Bronchial epithelial cell (primary cell): ENCODE results near the gene TDP1. TPM values are rescaled to one million over a fixed set of nuclear protein-coding genes. Genes with fewer than 3 reads are reported as not detected.
"Not testable (repeated sequence)": the region's sequence is repeated elsewhere in the genome, so short reads cannot be mapped to it uniquely, and the experiment has no call there.

Experiments
- DNase-seq: peaks from one replicate; pipeline ENCODE4 v3.0.0-alpha.2; 2010; ENCODE audit warnings: low read depth
- FAIRE-seq: peaks from 2 replicates; lab custom pipeline; 2011; peaks lifted over from hg19 to GRCh38; lab: Jason Lieb, UNC
- H3K27me3 ChIP-seq: 2 replicates; pipeline ENCODE4 v1.5.1; 2011; ENCODE audit warnings: low read length; ENCODE audit not compliant: control insufficient read depth, insufficient read depth
- H3K36me3 ChIP-seq: 2 replicates; pipeline ENCODE4 v1.5.1; 2011; ENCODE audit warnings: low read length; ENCODE audit not compliant: control insufficient read depth, insufficient read depth
- H3K4me3 ChIP-seq: 2 replicates; pipeline ENCODE4 v1.5.1; 2011; ENCODE audit warnings: mild to moderate bottlenecking, low read depth, low read length, control low read depth
- CTCF ChIP-seq: IDR thresholded peaks from 2 replicates; pipeline ENCODE4 v1.5.1; 2011; ENCODE audit warnings: mild to moderate bottlenecking, moderate library complexity, low read length, control low read depth, inconsistent platforms; ENCODE audit not compliant: insufficient read depth, severe bottlenecking
- total RNA-seq: library from RNA; depleted of rRNA; stranded (reverse); fragments of >200 nt; gene quantifications from 2 replicates; pipeline ENCODE4 v1.2.1, GENCODE V29; 2014

TDP1 gene
- total RNA-seq, 1 donor from 2014 or later, result 13.2 TPM

- DNase-seq, result no peak
- FAIRE-seq, result no peak
- H3K4me3 ChIP-seq, result no peak overlapping the region
- no peak for TF ChIP-seq CTCF
- no peaks in the 10 kb centered on the region for H3K27me3 ChIP-seq
- peaks cover 11% of the 10 kb centered on the region for H3K36me3 ChIP-seq
These were observed 69.2 kb downstream of the TDP1 start for GRCh38 chr14:90024910-90025309.

GRCh38 chr14:90026608-90027007 is 70.9 kb downstream of the TDP1 start:
- not testable (repeated sequence) for FAIRE-seq, H3K27me3 ChIP-seq, H3K4me3 ChIP-seq, DNase-seq
- H3K36me3 ChIP-seq, result peaks cover 13% of the 10 kb centered on the region

DNA sequence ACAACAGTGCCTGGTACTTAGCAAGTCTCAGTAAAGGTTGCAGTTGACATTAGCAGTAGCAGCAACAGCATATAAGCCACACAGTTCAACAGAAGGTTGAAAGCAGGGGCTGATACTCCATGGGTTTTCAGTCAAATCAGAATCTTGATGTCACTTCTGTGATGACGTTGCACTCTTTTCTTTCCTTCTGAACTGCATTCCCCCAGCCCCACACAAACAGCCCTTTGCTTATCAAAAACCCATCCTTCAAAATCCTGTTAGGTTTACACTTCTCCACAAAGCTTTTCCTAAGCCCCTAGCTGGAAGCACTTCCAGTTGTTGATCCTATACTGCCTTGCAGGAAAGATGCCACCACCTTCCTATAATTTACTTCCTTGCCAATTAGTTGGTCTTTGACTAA is 72.1 kb downstream of the TDP1 start:
- no peak for FAIRE-seq
- peaks cover 11% of the 10 kb centered on the region for H3K36me3 ChIP-seq
- TF ChIP-seq CTCF, result no peak

DNA sequence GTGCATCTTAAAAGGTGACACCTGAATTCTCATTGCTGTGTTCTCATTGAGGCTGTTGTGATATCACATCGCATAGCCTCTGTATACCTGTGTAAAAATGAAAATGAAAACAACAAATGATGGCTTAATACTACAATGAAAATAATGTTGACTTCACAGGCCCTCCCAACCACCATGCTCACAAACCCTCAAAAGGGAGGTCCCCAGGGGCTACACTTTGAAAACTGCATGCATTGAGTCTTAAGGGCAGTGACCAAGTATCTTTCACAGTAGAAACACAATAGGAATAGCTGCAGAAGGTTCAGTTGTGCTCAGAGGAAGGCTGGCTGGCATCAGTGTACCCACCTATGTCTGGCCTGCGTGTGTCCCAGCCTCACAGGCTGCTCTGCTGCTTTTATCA is 78.4 kb downstream of the TDP1 start:
- TF ChIP-seq CTCF, result no peak
- FAIRE-seq (no peak), DNase-seq (no peak)
- Histone ChIP-seq H3K27me3 (no peaks in the 10 kb centered on the region), H3K36me3 (peaks cover 10% of the 10 kb centered on the region), H3K4me3 (no peak overlapping the region)

More for the DNA sequence above, 72.1 kb downstream of the TDP1 start:
- Histone ChIP-seq H3K4me3 (no peak overlapping the region), H3K27me3 (no peaks in the 10 kb centered on the region)
- no peak for DNase-seq

GRCh38 chr14:90034835-90035525 is 79.3 kb downstream of the TDP1 start:
- DNase-seq, result no peak
- Histone ChIP-seq H3K4me3 (no peak overlapping the region), H3K36me3 (peaks cover 8% of the 10 kb centered on the region), H3K27me3 (no peaks in the 10 kb centered on the region)
- no peak for FAIRE-seq
- TF ChIP-seq CTCF, result no peak

- no peak overlapping the region for H3K4me3 ChIP-seq
- FAIRE-seq, result no peak
These were observed 83.7 kb downstream of the TDP1 start for GRCh38 chr14:90039253-90040010.

More at GRCh38 chr14:90039253-90040010, 83.7 kb downstream of the TDP1 start:
- no peak for DNase-seq
- Histone ChIP-seq H3K36me3 (peaks cover 3% of the 10 kb centered on the region), H3K27me3 (no peaks in the 10 kb centered on the region)
- no peak for TF ChIP-seq CTCF
